ENCODE measurements around the gene ING5.

GRCh38 chr2:241772063-241772499 lies 70.2 kb downstream of the ING5 start:
- TF ChIP-seq CTCF (IDR thresholded peaks at IDR 0.05 in 4 of 5, conservative IDR thresholded peaks at IDR 0.05 in 1 of 5) (no peak), POLR2A (IDR thresholded peaks at IDR 0.05) (no peak)

Measured in gastrocnemius medialis (tissue), 4 donors.